NCI-H82 treated with DMSO at 0.1 percent for 48 hours (cell line): Measurements from ENCODE around the gene CEP350.
"Not testable (repeated sequence)": the region's sequence is repeated elsewhere in the genome, so short reads cannot be mapped to it uniquely, and the experiment has no call there.

ENCODE experiments used
- DNase-seq: peaks from one replicate; lab custom pipeline; 2025; ENCODE audit not compliant: unreplicated experiment; lab: John Stamatoyannopoulos, UW

Gene CEP350

GRCh38 chr1:180112984-180113647, 158.5 kb downstream of the CEP350 start:
- no peak for DNase-seq

GRCh38 chr1:180114396-180114945, 159.9 kb downstream of the CEP350 start:
- no peak for DNase-seq

GRCh38 chr1:180116964-180117763, 162.6 kb downstream of the CEP350 start:
- DNase-seq, result no peak

- DNase-seq, result no peak
Observed at GRCh38 chr1:180117764-180118116, 163.1 kb downstream of the CEP350 start.

GRCh38 chr1:180119837-180120236, 165.2 kb downstream of the CEP350 start:
- DNase-seq, result no peak

GRCh38 chr1:180123463-180123936, 168.9 kb downstream of the CEP350 start:
- no peak for DNase-seq

DNA sequence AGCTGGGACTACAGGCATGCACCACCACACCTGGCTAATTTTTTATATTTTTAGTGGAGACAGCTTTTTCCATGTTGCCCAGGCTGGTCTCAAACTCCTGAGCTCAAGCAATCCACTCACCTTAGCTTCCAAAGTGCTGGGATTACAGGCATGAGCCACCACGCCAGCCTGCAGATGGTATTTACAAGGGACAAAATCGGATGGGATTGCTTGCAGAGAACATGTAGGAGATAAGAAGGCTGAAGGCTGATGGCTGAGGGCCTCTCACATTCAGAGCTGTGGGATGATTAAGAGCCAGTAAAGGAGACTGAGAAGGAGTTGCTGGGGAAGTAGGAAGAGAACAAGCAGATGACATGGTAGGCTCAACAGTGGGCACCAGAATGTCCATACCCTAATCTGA, 176.0 kb downstream of the CEP350 start:
- no peak for DNase-seq

GRCh38 chr1:180131510-180131909, 176.9 kb downstream of the CEP350 start:
- no peak for DNase-seq

GRCh38 chr1:180133193-180133592, 178.6 kb downstream of the CEP350 start:
- DNase-seq, result no peak

GRCh38 chr1:180133688-180134087, 179.1 kb downstream of the CEP350 start:
- not testable (repeated sequence) for DNase-seq

- no peak for DNase-seq
Observed at GRCh38 chr1:180135535-180135934, 180.9 kb downstream of the CEP350 start.

- no peak for DNase-seq
Observed at GRCh38 chr1:180136331-180136967, 181.8 kb downstream of the CEP350 start.

- DNase-seq, result no peak
Observed at GRCh38 chr1:180136968-180137356, 182.4 kb downstream of the CEP350 start.

DNA sequence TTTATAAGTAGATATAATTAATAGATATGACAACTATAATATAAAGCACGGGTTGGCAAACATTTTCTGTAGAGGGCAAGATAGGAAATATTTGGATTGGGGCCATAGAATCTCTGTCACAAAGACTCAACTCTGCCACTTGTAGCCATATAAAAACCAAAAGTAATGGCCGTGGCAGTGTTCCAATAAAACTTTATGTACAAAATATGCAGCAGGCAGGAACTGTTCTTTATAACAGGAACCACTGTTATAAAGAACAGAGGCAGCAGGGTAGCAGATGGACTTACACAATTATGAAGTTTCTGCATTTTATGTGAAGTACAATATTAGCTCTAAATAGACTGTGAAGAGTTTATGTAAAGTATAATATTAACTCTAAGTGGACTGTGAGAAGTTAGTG, 183.2 kb downstream of the CEP350 start:
- DNase-seq, result no peak

GRCh38 chr1:180141381-180141934, 186.8 kb downstream of the CEP350 start:
- DNase-seq, result no peak

DNA sequence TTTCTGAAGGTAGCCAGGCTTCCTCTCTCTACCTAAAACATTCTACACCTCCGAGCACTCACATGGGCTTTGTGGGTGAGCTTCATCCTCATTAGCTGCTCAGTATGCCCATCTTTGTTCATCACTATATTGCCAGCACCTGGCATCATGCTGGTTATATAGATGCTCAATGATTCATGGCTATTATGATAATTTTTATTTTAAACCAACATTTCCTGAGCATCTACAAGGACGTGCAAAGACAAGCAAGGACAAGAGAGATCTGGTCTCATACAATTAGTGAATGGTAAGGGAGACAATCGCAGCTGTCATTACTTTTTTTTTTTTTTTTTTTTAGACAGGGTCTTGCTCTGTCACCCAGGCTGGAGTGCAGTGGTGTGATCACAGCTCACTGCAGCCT, 188.7 kb downstream of the CEP350 start:
- DNase-seq, result no peak

DNA sequence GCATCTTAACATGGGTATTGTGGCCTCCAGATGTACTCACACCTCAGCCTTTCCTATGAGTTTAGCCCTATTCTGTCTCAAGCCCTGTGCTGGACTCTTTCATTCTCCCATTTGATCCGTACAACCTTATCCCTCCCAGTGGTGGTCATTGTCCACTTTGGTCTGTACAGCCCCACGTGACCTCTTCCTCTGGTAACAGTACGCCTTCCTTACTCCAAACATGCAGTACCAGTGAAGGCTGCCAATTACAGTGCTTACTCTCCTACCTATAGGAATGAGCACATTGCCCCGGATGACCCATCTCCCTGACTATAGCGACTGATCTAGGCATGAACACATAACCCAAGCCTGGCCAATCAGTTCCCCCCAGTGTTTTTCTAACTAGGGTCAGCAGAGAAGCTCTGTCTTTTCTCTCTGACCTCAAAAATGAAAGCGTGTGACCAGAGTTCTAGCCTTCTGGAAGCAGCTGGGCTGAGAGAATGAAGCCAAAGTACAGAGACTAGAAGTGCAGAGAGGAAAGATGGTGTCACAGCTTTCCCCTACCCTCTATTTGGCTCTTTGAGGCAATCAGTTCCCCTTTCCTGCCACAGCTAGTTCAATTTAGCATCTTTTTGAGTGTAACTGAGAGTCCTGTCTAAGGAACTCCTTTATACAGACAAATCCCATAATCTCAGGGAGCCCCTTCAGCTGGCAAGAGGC, 190.2 kb downstream of the CEP350 start:
- no peak for DNase-seq

DNA sequence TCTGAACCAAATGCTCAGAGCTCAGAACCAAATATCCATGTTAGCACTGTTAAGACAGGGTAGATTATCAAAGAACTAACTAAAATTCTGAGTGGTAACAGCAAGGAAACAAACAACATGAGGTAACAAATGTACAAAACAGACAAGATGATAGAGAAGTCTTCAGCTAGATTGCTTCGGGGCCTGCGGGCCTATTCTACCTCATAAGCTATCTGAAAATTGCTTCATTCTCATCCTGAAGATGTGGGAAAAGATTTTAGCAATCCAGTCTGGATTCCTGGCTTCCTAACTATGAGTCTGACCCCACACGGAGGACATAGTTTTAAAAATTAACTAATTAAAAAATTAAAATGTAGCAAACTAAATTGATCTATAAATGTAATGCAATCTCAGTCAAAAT, 190.8 kb downstream of the CEP350 start:
- DNase-seq, result no peak

DNA sequence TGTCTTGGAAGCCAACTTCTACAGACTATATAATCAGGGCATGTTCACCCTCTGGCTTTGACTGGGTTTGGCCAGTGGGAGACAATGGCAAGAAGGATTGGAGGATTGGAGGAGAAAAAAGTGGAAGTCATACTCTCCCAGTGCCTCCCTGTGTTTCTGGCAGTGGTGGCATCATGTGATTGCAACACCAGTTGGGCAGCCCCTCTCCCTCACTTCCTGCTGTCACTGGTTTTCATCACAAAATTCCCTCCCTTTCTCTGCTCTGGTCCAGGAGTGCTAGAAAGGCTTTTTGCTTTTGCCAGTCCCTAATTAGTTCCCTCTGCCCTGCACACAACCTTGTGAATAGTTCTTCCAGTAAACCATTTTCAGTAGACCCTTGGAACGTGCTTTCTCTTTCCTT, 196.4 kb downstream of the CEP350 start:
- no peak for DNase-seq

DNA sequence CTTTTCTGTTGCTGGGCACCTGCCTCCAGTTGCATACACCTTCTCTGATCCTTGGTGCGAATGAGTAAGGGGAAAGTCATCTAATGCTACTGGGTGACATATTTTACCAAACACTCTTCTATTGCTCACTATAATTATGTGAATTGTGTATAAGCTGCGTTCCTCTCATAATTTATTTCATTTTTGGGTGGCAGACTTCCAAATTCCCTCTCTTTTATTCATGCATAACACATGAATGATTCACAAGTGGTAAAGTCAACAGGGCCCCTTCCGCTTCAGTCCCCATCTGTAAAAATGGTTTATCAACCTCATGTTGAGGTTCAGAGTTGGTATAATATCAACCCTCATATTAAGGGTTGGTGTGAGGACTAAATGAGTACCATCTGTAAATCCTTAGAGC, 196.9 kb downstream of the CEP350 start:
- no peak for DNase-seq

DNA sequence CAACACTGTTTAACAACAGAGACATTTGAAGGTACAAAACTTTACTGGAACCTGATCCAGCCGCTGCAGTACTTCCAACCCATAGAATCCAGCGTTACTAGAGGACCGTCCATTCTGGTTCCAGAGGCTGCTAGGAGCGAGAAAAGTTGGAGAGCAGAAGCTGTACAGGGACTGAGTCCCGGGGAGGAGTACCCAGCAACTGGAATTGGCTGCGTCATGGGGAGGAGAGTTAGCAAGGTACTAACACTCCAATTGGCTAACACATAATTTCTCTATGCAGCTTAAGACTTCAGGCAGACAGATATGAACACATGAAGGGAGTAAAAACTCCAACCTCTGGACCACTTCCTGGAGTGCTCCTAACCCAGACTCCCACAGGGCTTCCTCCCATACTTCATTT, 198.0 kb downstream of the CEP350 start:
- no peak for DNase-seq
